ENCODE measurements around the gene CFAP70. TPM values are rescaled to one million over a fixed set of nuclear protein-coding genes. Genes with fewer than 3 reads are reported as not detected.

Gene CFAP70
- total RNA-seq, 1 donor from 2014 or later, result 1.5 TPM

DNA sequence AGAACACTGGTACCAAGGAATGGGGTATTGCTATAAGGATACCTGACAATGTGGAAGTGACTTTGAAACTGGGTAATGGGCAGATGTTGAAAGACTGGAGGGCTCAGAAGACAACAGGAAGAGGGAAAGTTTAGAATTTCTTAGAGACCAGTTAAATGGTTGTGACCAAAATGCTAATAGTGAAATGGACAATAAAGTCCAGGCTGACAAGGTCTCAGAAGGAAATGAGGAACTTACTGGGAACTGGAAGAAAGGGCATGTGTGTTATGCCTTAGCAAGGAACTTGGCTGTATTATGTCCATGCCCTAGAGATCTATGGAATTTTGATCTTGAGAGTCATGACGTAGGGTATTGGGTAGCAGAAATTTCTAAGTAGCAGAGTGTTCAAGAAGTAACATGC lies 152.8 kb downstream of the CFAP70 start:
- TF ChIP-seq, protein P1, sequence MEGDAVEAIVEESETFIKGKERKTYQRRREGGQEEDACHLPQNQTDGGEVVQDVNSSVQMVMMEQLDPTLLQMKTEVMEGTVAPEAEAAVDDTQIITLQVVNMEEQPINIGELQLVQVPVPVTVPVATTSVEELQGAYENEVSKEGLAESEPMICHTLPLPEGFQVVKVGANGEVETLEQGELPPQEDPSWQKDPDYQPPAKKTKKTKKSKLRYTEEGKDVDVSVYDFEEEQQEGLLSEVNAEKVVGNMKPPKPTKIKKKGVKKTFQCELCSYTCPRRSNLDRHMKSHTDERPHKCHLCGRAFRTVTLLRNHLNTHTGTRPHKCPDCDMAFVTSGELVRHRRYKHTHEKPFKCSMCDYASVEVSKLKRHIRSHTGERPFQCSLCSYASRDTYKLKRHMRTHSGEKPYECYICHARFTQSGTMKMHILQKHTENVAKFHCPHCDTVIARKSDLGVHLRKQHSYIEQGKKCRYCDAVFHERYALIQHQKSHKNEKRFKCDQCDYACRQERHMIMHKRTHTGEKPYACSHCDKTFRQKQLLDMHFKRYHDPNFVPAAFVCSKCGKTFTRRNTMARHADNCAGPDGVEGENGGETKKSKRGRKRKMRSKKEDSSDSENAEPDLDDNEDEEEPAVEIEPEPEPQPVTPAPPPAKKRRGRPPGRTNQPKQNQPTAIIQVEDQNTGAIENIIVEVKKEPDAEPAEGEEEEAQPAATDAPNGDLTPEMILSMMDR (IDR thresholded peaks at IDR 0.05), result no peak
- TF ChIP-seq POLR2AphosphoS5 (IDR thresholded peaks at IDR 0.05; ENCODE audit: insufficient read depth in 1 of 2, low read depth in 1 of 2) (no peak), POLR2A (IDR thresholded peaks at IDR 0.05) (no peak)
- H3K4me1 ChIP-seq, result no peaks in the 10 kb centered on the region
- H3K4me3 ChIP-seq, result no peak overlapping the region
- H3K36me3 ChIP-seq, result no peaks in the 10 kb centered on the region
- no peaks in the 10 kb centered on the region for H3K9me3 ChIP-seq
- no peak overlapping the region for H3K27ac ChIP-seq
- DNase-seq (ENCODE audit: extremely low spot score in 2 of 2), result no peak
- intact Hi-C loops (cut with DNase I), result no loop called here
- H3K27me3 ChIP-seq, result no peaks in the 10 kb centered on the region

DNA sequence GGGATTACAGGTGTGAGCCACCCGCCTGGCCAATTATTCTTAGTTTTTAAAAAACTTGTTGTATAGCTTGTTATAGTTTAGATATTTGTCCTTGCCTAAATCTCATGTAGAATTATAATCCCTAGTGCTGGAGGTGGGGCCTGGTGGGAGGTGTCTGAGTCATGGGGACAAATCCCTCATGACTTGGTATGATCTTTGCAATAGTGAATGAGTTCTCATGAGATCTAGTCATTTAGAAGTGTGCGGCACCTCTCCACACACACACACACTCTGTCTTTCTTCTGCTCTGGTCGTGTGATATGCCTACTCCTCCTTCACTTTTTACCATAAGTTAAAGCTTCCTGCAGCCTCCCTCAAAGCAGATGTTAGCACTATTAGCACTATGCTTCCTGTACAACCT lies 153.6 kb downstream of the CFAP70 start:
- Histone ChIP-seq H3K9me3 (no peaks in the 10 kb centered on the region), H3K27ac (no peak overlapping the region), H3K36me3 (no peaks in the 10 kb centered on the region), H3K27me3 (no peaks in the 10 kb centered on the region), H3K4me3 (no peak overlapping the region), H3K4me1 (no peaks in the 10 kb centered on the region)
- intact Hi-C loops (cut with DNase I), result no loop called here
- no peak for TF ChIP-seq POLR2A (IDR thresholded peaks at IDR 0.05)
- TF ChIP-seq, protein P1 (IDR thresholded peaks at IDR 0.05), result no peak
- no peak for TF ChIP-seq POLR2AphosphoS5 (IDR thresholded peaks at IDR 0.05; ENCODE audit: insufficient read depth in 1 of 2, low read depth in 1 of 2)
- DNase-seq (ENCODE audit: extremely low spot score in 2 of 2), result no peak

Small RNA genes lying within 50 kb of the gene (small RNA-seq; reads per million reads assigned to genes)
- gene RF00019 (not detected), gene RNU6-833P (not detected)

Other genes with a start within 250 kb of the CFAP70 start
- 2.9 TPM for gene NUDT13, start 248.4 kb downstream of the CFAP70 start, total RNA-seq
- 26.5 TPM for gene ECD, start 190.9 kb downstream of the CFAP70 start, total RNA-seq
- 25.8 TPM for gene FAM149B1, start 190.7 kb downstream of the CFAP70 start, total RNA-seq
- gene DNAJC9, start 111.6 kb downstream of the CFAP70 start, total RNA-seq, result 16.2 TPM
- gene MRPS16, start 106.2 kb downstream of the CFAP70 start, total RNA-seq, result 31.9 TPM
- 90.1 TPM for gene ANXA7, start 55.2 kb upstream of the CFAP70 start, total RNA-seq
- 1.5 TPM for gene MSS51, start 74.7 kb upstream of the CFAP70 start, total RNA-seq
- 46.2 TPM for gene PPP3CB, start 137.2 kb upstream of the CFAP70 start, total RNA-seq
- 27.7 TPM for gene USP54, start 232.5 kb upstream of the CFAP70 start, total RNA-seq